KMS-11 (cell line): ENCODE data around the gene LRRC10.

ENCODE experiments used
- H2AFZ ChIP-seq: fragments of 200-600 bp; sonication (generic); 2 replicates; pipeline ENCODE4 v1.6.1; 2016; ENCODE audit warnings: antibody characterized with exemption, mixed run types, low read depth
- H3K27ac ChIP-seq: fragments of 200-600 bp; sonication (generic); 2 replicates; pipeline ENCODE4 v1.6.1; 2016; ENCODE audit warnings: mild to moderate bottlenecking, mixed run types
- H3K27me3 ChIP-seq: fragments of 200-600 bp; sonication (generic); 2 replicates; pipeline ENCODE4 v1.6.1; 2017; ENCODE audit warnings: mild to moderate bottlenecking, low read depth, mixed run types, moderate library complexity; ENCODE audit not compliant: insufficient read depth
- H3K36me3 ChIP-seq: fragments of 200-600 bp; sonication (generic); 2 replicates; pipeline ENCODE4 v1.6.1; 2017; ENCODE audit warnings: mild to moderate bottlenecking, mixed run types; ENCODE audit not compliant: insufficient read depth
- H3K4me1 ChIP-seq: fragments of 200-600 bp; sonication (generic); 2 replicates; pipeline ENCODE4 v1.6.1; 2016; ENCODE audit warnings: mild to moderate bottlenecking, low read depth, mixed run types; ENCODE audit not compliant: poor library complexity, severe bottlenecking
- H3K4me2 ChIP-seq: fragments of 200-600 bp; sonication (generic); 2 replicates; pipeline ENCODE4 v1.7.0; 2016; ENCODE audit warnings: mild to moderate bottlenecking, mixed run types
- H3K4me3 ChIP-seq: fragments of 200-600 bp; sonication (generic); IDR thresholded peaks from 2 replicates; pipeline ENCODE4 v1.6.1; 2017; ENCODE audit warnings: low read depth, low read length, mixed read lengths; ENCODE audit not compliant: insufficient read depth
- H3K79me2 ChIP-seq: fragments of 200-600 bp; sonication (generic); 2 replicates; pipeline ENCODE4 v1.6.1; 2016; ENCODE audit warnings: low read depth, mixed run types; ENCODE audit not compliant: insufficient read depth
- H3K9ac ChIP-seq: fragments of 200-600 bp; sonication (generic); 2 replicates; pipeline ENCODE4 v1.6.1; 2016; ENCODE audit warnings: mild to moderate bottlenecking, mixed run types
- H4K20me1 ChIP-seq: fragments of 200-600 bp; sonication (generic); 2 replicates; pipeline ENCODE4 v1.6.1; 2016; ENCODE audit warnings: mild to moderate bottlenecking, mixed run types; ENCODE audit not compliant: insufficient read depth
- TF ChIP-seq, protein P1 (sequence below): fragments of 200-600 bp; sonication (generic); conservative IDR thresholded peaks from 2 replicates; pipeline ENCODE4 v1.6.1; 2017; ENCODE audit warnings: low read depth, mild to moderate bottlenecking, antibody characterized with exemption, low read length, moderate library complexity, mixed read lengths

The LRRC10 gene

DNA sequence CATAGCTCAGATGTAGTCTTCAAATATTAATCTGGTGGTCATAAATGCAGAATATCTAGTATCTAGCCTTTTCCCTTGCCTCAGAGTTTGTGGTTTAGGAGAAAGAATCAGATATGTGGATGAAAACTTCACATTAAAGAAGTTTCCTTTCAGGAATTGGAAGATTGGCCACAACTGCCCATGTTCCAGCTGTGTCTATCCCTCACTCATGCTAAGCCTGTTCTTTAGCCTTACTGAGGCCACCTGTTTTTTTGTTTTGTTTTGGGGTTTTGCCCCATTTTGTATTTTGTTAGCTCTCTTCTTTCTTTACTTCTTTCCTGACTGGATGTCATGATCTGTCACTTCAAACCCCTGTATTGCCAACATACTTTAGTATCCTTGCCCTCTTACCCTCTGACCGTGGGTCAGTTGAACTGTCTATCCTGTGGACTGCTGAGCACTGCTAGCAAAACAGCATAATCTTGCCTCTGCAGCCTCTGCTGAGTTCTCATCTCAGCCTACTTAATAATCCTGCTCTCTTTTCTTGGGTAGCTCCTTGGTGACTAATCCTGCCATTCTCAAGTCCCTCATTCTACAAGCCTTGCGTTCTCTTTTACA is 47.4 kb downstream of the LRRC10 start:
- no peaks in the 10 kb centered on the region for H3K27me3 ChIP-seq
- TF ChIP-seq, protein P1, sequence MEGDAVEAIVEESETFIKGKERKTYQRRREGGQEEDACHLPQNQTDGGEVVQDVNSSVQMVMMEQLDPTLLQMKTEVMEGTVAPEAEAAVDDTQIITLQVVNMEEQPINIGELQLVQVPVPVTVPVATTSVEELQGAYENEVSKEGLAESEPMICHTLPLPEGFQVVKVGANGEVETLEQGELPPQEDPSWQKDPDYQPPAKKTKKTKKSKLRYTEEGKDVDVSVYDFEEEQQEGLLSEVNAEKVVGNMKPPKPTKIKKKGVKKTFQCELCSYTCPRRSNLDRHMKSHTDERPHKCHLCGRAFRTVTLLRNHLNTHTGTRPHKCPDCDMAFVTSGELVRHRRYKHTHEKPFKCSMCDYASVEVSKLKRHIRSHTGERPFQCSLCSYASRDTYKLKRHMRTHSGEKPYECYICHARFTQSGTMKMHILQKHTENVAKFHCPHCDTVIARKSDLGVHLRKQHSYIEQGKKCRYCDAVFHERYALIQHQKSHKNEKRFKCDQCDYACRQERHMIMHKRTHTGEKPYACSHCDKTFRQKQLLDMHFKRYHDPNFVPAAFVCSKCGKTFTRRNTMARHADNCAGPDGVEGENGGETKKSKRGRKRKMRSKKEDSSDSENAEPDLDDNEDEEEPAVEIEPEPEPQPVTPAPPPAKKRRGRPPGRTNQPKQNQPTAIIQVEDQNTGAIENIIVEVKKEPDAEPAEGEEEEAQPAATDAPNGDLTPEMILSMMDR = no peak
- no peaks in the 10 kb centered on the region; the same call in 1 of the 2 replicates for H3K36me3 ChIP-seq
- no peak overlapping the region for H3K9ac ChIP-seq
- no peaks in the 10 kb centered on the region for H4K20me1 ChIP-seq
- H2AFZ ChIP-seq = no peak overlapping the region
- H3K27ac ChIP-seq = no peak overlapping the region
- no peak overlapping the region for H3K4me3 ChIP-seq
- H3K4me1 ChIP-seq = no peaks in the 10 kb centered on the region
- H3K79me2 ChIP-seq = peaks cover 11% of the 10 kb centered on the region; the same call in 1 of the 2 replicates
- no peak overlapping the region for H3K4me2 ChIP-seq
